ENCODE results near the gene ZNF222. TPM values are rescaled to one million over a fixed set of nuclear protein-coding genes. Genes with fewer than 3 reads are reported as not detected.

Gene ZNF222
- total and polyA plus RNA-seq, 2 donors (not counting 1 experiment from before 2014, with no cell fraction given) = 6.0 to 13.0 TPM

GRCh38 chr19:43983912-43984686 is 41.1 kb upstream of the ZNF222 start, which contains the start of gene ZNF155:
ZNF155 (plus strand) TSS chr19:43984188; CDS start chr19:43988544, 4,356 bp downstream.
- Histone ChIP-seq H2AFZ (ENCODE audit: low read length) (peak within 1 kb of the TSS; percentile 78), H3K27ac (ENCODE audit: insufficient read depth, low read length) (peak within 1 kb of the TSS; percentile 60), H4K20me1 (ENCODE audit: control insufficient read depth, extremely low read depth, insufficient read depth, low read length) (no peaks in the 10 kb centered on the region), H3K9me3 (ENCODE audit: control insufficient read depth, insufficient read depth, low read depth, low read length) (no peaks in the 10 kb centered on the region), H3K79me2 (ENCODE audit: control insufficient read depth, insufficient read depth, low read length) (no peaks in the 10 kb centered on the region), H3K9ac (ENCODE audit: insufficient read depth, low read length) (peak within 1 kb of the TSS; percentile 50), H3K4me1 (ENCODE audit: control insufficient read depth, extremely low read depth, insufficient read depth, low read length) (no peaks in the 10 kb centered on the region), H3K4me2 (ENCODE audit: extremely low read depth, insufficient read depth, low read length) (peak within 1 kb of the TSS; percentile 67), H3K4me3 (replicated peaks in 1 of 4; ENCODE audit: control extremely low read depth in 1 of 4, insufficient read depth in 1 of 4, low read depth in 3 of 4, low read length in 4 of 4) (peak within 1 kb of the TSS; percentile 70 to 84 (median 76)), H3K36me3 (ENCODE audit: control insufficient read depth, insufficient read depth, low read length) (no peaks in the 10 kb centered on the region), H3K27me3 (ENCODE audit: control insufficient read depth, insufficient read depth, low read length) (no peaks in the 10 kb centered on the region)
- TF ChIP-seq EZH2 (IDR thresholded peaks at IDR 0.05; ENCODE audit: low read length, missing control alignments) (no peak), CTCF (conservative IDR thresholded peaks at IDR 0.05 in 1 of 2, IDR thresholded peaks at IDR 0.05 in 1 of 2; ENCODE audit: low read depth in 1 of 2, low read length in 2 of 2) (no peak)
- peak; percentile 97 to 98 for DNase-seq (ENCODE audit: low read depth in 2 of 2)

- H3K9me3 ChIP-seq (ENCODE audit: control insufficient read depth, insufficient read depth, low read depth, low read length) = no peaks in the 10 kb centered on the region
- H2AFZ ChIP-seq (ENCODE audit: low read length) = peak overlapping the region; percentile 78
- no peaks in the 10 kb centered on the region for H3K27me3 ChIP-seq (ENCODE audit: control insufficient read depth, insufficient read depth, low read length)
- H3K79me2 ChIP-seq (ENCODE audit: control insufficient read depth, insufficient read depth, low read length) = no peaks in the 10 kb centered on the region
- TF ChIP-seq CTCF (conservative IDR thresholded peaks at IDR 0.05 in 1 of 2, IDR thresholded peaks at IDR 0.05 in 1 of 2; ENCODE audit: low read depth in 1 of 2, low read length in 2 of 2) (no peak), EZH2 (IDR thresholded peaks at IDR 0.05; ENCODE audit: low read length, missing control alignments) (no peak)
- peak overlapping the region; percentile 50 for H3K9ac ChIP-seq (ENCODE audit: insufficient read depth, low read length)
- H3K4me3 ChIP-seq (replicated peaks in 1 of 4; ENCODE audit: control extremely low read depth in 1 of 4, insufficient read depth in 1 of 4, low read depth in 3 of 4, low read length in 4 of 4) = peak overlapping the region; percentile 70 to 84 (median 76)
- peak overlapping the region; percentile 60 for H3K27ac ChIP-seq (ENCODE audit: insufficient read depth, low read length)
- DNase-seq (ENCODE audit: low read depth in 2 of 2) = no peak
- no peaks in the 10 kb centered on the region for H3K36me3 ChIP-seq (ENCODE audit: control insufficient read depth, insufficient read depth, low read length)
- no peaks in the 10 kb centered on the region for H4K20me1 ChIP-seq (ENCODE audit: control insufficient read depth, extremely low read depth, insufficient read depth, low read length)
- no peaks in the 10 kb centered on the region for H3K4me1 ChIP-seq (ENCODE audit: control insufficient read depth, extremely low read depth, insufficient read depth, low read length)
- H3K4me2 ChIP-seq (ENCODE audit: extremely low read depth, insufficient read depth, low read length) = peak overlapping the region; percentile 67
Observed at GRCh38 chr19:43984687-43985000, 40.5 kb upstream of the ZNF222 start.

GRCh38 chr19:43997631-43998290 is 27.4 kb upstream of the ZNF222 start:
- no peak overlapping the region for H3K9ac ChIP-seq (ENCODE audit: insufficient read depth, low read length)
- H3K79me2 ChIP-seq (ENCODE audit: control insufficient read depth, insufficient read depth, low read length) = no peaks in the 10 kb centered on the region
- H4K20me1 ChIP-seq (ENCODE audit: control insufficient read depth, extremely low read depth, insufficient read depth, low read length) = no peaks in the 10 kb centered on the region
- peak in 1 of 2 donors; percentile 61 for DNase-seq (ENCODE audit: low read depth in 2 of 2)
- H3K4me2 ChIP-seq (ENCODE audit: extremely low read depth, insufficient read depth, low read length) = no peak overlapping the region
- peaks cover 2% of the 10 kb centered on the region for H3K36me3 ChIP-seq (ENCODE audit: control insufficient read depth, insufficient read depth, low read length)
- TF ChIP-seq CTCF (conservative IDR thresholded peaks at IDR 0.05 in 1 of 2, IDR thresholded peaks at IDR 0.05 in 1 of 2; ENCODE audit: low read depth in 1 of 2, low read length in 2 of 2) (no peak), EZH2 (IDR thresholded peaks at IDR 0.05; ENCODE audit: low read length, missing control alignments) (no peak)
- H3K27ac ChIP-seq (ENCODE audit: insufficient read depth, low read length) = no peak overlapping the region
- peaks cover 3% of the 10 kb centered on the region for H3K4me1 ChIP-seq (ENCODE audit: control insufficient read depth, extremely low read depth, insufficient read depth, low read length)
- H3K4me3 ChIP-seq (replicated peaks in 1 of 4; ENCODE audit: control extremely low read depth in 1 of 4, insufficient read depth in 1 of 4, low read depth in 3 of 4, low read length in 4 of 4) = no peak overlapping the region
- no peaks in the 10 kb centered on the region for H3K27me3 ChIP-seq (ENCODE audit: control insufficient read depth, insufficient read depth, low read length)
- no peak overlapping the region for H2AFZ ChIP-seq (ENCODE audit: low read length)
- H3K9me3 ChIP-seq (ENCODE audit: control insufficient read depth, insufficient read depth, low read depth, low read length) = no peaks in the 10 kb centered on the region
